ENCODE data around the gene ZNF236.

DNA sequence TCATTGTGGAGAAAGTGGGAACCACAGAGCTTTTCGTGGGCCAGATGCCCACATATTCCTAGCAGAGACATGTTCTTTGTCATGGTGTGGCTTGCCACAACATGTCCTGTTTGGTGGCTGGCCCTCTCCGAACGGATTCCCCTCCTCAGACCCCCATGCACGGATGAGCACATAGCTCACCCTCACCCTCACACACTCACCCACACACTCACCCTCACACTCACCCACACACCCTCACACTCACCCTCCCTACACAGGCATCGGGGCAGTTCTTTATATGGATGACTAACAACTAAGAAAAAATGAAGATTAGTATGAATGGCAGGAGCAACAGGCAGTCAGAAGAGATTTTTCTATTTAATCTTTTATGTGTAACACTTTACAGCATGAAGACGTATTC lies 149.9 kb downstream of the ZNF236 start:
- TF ChIP-seq SIN3A (IDR thresholded peaks at IDR 0.05; ENCODE audit: borderline replicate concordance, insufficient read depth, low read length) (no peak), POLR2AphosphoS5 (IDR thresholded peaks at IDR 0.05; ENCODE audit: low read depth, low read length) (no peak)
